ENCODE measurements around the gene SNUPN. TPM values are rescaled to one million over a fixed set of nuclear protein-coding genes. Genes with fewer than 3 reads are reported as not detected.
"Not testable (repeated sequence)": the region's sequence is repeated elsewhere in the genome, so short reads cannot be mapped to it uniquely, and the experiment has no call there.

The SNUPN gene
- total RNA-seq, 4 donors from 2014 or later = 2.0 to 35.8 (median 29.1) TPM

DNA sequence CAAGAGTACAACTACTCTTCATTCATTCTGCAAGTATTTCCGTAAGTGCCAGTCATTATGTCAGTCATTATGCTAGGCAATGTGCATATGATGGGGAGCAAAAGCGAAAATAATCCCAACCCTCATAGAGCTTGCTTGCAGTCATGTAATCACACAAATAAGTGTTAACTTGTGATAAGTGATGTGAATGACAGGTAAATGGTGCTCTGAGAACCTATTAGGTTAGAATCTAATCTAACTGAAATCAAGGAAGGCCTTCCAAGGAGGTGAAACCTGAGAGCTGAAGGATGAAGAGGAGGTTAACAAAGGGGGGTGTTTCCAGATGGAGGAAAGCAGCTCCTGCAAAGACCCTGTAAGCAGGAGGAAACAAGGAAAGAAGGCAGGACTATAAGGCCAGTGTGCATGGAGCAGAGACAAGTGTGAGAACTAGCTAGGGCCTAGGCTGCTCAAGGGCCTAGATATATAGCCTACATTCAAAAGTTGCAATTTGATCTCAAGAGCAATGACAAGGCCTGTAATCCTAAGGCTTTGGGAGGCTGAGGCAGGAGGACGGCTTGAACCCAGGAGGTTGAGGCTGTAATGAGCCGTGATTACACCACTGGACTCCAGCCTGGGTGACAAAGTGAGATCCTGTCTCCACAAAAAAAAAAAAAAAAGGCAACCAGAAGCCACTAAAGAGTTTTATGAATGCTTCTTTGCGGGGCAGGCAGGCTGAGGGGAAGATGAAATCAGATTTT lies 51.7 kb downstream of the SNUPN start:
- TF ChIP-seq POLR2A (IDR thresholded peaks at IDR 0.05) = no peak
- TF ChIP-seq, protein P1, sequence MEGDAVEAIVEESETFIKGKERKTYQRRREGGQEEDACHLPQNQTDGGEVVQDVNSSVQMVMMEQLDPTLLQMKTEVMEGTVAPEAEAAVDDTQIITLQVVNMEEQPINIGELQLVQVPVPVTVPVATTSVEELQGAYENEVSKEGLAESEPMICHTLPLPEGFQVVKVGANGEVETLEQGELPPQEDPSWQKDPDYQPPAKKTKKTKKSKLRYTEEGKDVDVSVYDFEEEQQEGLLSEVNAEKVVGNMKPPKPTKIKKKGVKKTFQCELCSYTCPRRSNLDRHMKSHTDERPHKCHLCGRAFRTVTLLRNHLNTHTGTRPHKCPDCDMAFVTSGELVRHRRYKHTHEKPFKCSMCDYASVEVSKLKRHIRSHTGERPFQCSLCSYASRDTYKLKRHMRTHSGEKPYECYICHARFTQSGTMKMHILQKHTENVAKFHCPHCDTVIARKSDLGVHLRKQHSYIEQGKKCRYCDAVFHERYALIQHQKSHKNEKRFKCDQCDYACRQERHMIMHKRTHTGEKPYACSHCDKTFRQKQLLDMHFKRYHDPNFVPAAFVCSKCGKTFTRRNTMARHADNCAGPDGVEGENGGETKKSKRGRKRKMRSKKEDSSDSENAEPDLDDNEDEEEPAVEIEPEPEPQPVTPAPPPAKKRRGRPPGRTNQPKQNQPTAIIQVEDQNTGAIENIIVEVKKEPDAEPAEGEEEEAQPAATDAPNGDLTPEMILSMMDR (IDR thresholded peaks at IDR 0.05) = no peak
- no peaks in the 10 kb centered on the region for H3K36me3 ChIP-seq
- no peaks in the 10 kb centered on the region for H3K9me3 ChIP-seq
- no peak overlapping the region for H3K4me3 ChIP-seq
- no peaks in the 10 kb centered on the region for H3K27me3 ChIP-seq
- no peak overlapping the region for H3K27ac ChIP-seq
- intact Hi-C loops (cut with DNase I; ENCODE audit: low total_unique reads) = no loop called here
- H3K4me1 ChIP-seq = peaks cover 5% of the 10 kb centered on the region in 2 donors
- DNase-seq = no peak

DNA sequence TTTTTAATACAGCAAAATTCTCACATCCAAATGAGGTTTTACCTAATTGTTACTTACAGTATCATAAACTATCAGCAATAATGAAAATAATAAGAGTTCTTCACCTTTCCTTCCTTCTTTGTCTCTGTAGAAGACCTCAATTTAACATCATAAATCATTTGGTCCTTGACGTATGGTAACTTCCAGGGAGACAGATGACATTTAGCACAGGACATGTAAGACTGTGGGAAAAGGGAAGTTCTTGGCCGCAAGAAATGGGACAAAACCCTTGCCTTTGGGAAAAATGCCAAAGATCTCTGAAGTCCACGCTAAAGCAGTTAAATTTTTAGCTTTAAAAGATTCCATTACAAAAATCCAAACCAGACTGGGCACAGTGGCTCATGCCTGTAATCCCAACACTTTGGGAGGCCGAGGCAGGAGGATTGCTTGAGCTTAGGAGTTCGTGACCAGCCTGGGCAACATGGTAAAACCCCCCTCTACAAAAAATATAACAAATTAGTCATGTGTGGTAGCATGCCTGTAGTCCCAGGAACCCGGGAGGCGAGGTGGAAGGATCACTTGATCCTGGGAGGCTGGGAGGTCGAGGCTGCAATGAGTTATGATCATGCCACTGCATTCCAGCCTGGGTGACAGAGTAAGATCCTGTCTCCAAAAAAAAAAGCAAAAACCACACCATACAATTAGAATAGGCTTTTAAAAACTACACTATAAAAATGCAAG lies 55.2 kb downstream of the SNUPN start:
- no peaks in the 10 kb centered on the region for H3K9me3 ChIP-seq
- H3K27ac ChIP-seq = no peak overlapping the region
- DNase-seq = no peak
- no peak overlapping the region for H3K4me3 ChIP-seq
- intact Hi-C loops (cut with DNase I; ENCODE audit: low total_unique reads) = no loop called here
- peaks cover 0 to 5% of the 10 kb centered on the region in 2 donors for H3K4me1 ChIP-seq
- H3K27me3 ChIP-seq = no peaks in the 10 kb centered on the region
- H3K36me3 ChIP-seq = no peaks in the 10 kb centered on the region
- no peak for TF ChIP-seq POLR2A (IDR thresholded peaks at IDR 0.05)
- TF ChIP-seq, protein P1 (IDR thresholded peaks at IDR 0.05) = no peak

DNA sequence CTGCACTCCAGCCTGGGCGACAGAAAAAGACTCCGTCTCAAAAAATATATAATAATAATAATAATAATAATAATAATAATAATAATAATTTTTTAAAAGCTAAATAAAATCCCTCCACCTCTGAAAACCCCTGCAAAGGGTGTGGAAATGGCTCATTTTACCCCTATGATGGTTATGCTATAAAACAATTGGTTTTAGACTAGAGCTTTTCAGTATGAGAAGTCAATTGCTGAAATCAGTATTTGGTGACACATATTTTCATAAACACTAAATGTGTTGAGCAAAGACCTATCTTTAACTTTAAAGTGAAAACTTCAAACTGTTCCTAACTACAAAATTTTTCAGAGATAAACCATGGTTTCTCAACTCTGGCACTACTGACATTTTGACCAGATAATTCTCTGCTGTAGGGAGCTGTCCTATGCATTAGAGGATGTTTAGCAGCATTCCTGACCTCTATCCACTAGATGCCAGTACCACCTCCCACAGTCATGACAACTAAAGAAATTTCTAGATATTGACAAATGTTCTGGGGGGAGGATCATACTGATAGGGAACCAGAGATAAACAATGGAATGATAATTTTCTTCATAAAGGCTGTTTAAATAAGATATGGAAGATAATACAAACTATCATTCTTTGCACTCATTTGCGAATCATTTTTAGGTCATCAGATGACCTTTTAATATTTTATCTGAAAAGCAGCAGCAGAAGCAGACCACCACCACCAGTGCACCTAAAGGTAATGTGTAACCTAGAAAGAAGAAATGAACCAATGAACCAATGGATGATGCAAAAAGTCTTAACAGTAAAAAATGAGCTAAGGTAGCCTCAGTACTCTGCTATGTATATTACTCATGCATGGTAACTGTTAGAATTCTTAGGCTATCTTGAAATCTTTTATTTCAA lies 60.2 kb downstream of the SNUPN start:
- no peak for TF ChIP-seq POLR2A (IDR thresholded peaks at IDR 0.05)
- TF ChIP-seq, protein P1 (IDR thresholded peaks at IDR 0.05) = no peak
- no peak overlapping the region for H3K27ac ChIP-seq
- no peaks in the 10 kb centered on the region for H3K27me3 ChIP-seq
- H3K4me1 ChIP-seq = peaks cover 0 to 5% of the 10 kb centered on the region in 2 donors
- intact Hi-C loops (cut with DNase I; ENCODE audit: low total_unique reads) = no loop called here
- no peaks in the 10 kb centered on the region for H3K36me3 ChIP-seq
- no peak for DNase-seq
- H3K4me3 ChIP-seq = no peak overlapping the region
- no peaks in the 10 kb centered on the region for H3K9me3 ChIP-seq

DNA sequence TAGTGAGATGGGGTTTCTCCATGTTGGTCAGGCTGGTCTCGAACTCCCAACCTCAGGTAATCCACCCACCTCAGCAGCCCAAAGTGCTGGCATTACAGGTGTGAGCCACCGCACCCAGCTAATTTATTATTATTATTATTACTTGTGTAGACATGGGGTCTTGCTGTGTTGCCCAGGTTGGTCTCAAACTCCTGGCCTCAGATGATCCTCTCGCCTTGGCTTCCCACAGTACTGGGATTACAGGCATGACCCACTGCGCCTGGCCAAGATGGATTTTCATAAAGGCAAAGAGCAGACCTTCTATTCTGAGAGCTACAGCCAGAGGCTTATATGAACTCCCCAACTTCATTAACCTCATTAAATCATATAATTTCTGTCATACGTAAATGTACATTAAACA lies 63.6 kb downstream of the SNUPN start:
- no peaks in the 10 kb centered on the region for H3K4me1 ChIP-seq

DNA sequence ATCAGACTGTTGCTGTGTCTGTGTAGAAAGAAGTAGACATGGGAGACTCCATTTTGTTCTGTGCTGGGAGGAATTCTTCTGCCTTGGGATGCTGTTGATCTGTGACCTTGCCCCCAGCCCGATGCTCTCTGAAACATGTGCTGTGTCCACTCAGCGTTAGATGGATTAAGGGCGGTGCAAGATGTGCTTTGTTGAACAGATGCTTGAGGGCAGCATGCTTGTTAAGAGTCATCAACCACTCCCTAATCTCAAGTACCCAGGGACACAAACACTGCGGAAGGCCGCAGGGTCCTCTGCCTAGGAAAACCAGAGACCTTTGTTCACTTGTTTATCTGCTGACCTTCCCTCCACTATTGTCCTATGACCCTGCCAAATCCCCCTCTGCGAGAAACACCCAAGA lies 66.2 kb downstream of the SNUPN start:
- H3K27me3 ChIP-seq; H3K4me3 ChIP-seq; H3K9me3 ChIP-seq; DNase-seq; H3K27ac ChIP-seq; H3K36me3 ChIP-seq; H3K4me1 ChIP-seq; intact Hi-C loops (cut with DNase I; ENCODE audit: low total_unique reads): not testable (repeated sequence)

More for the DNA sequence above, 63.6 kb downstream of the SNUPN start:
- H3K27me3 ChIP-seq = no peaks in the 10 kb centered on the region
- intact Hi-C loops (cut with DNase I; ENCODE audit: low total_unique reads) = no loop called here
- no peak overlapping the region for H3K4me3 ChIP-seq
- no peak for DNase-seq
- H3K27ac ChIP-seq = no peak overlapping the region
- H3K9me3 ChIP-seq = no peaks in the 10 kb centered on the region
- H3K36me3 ChIP-seq = no peaks in the 10 kb centered on the region
- TF ChIP-seq POLR2A (IDR thresholded peaks at IDR 0.05) = no peak
- TF ChIP-seq, protein P1 (IDR thresholded peaks at IDR 0.05) = no peak

DNA sequence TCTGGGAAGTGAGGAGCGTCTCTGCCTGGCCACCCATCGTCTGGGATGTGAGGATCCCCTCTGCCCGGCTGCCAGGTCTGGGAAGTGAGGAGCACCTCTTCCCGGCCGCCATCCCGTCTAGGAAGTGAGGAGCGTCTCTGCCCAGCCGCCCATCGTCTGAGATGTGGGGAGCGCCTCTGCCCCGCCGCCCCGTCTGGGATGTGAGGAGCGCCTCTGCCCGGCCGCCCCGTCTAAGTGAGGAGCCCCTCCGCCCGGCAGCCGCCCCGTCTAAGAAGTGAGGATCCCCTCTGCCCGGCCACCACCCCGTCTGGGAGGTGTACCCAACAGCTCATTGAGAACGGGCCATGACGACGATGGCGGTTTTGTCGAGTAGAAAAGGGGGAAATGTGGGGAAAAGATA lies 66.6 kb downstream of the SNUPN start:
- intact Hi-C loops (cut with DNase I; ENCODE audit: low total_unique reads) = not testable (repeated sequence)

More for the DNA sequence above, 66.6 kb downstream of the SNUPN start:
- not testable (repeated sequence) for H3K4me3 ChIP-seq, H3K9me3 ChIP-seq, H3K27me3 ChIP-seq, H3K27ac ChIP-seq, H3K4me1 ChIP-seq, DNase-seq, H3K36me3 ChIP-seq

Measured in uterus (tissue), 4 donors.